ENCODE measurements around the gene KAZN. TPM values are rescaled to one million over a fixed set of nuclear protein-coding genes. Genes with fewer than 3 reads are reported as not detected.

The KAZN gene
- total and polyA plus RNA-seq, 2 donors (not counting 1 experiment from before 2014, with no cell fraction given) = 3.4 to 5.0 TPM

GRCh38 chr1:15013767-15014166 is 415.3 kb downstream of the KAZN start:
- Histone ChIP-seq H4K20me1 (ENCODE audit: control insufficient read depth, extremely low read depth, insufficient read depth, low read length) (no peaks in the 10 kb centered on the region), H3K4me3 (replicated peaks in 1 of 4; ENCODE audit: control extremely low read depth in 1 of 4, insufficient read depth in 1 of 4, low read depth in 3 of 4, low read length in 4 of 4) (no peak overlapping the region), H2AFZ (ENCODE audit: low read length) (no peak overlapping the region), H3K9me3 (ENCODE audit: control insufficient read depth, insufficient read depth, low read depth, low read length) (no peaks in the 10 kb centered on the region), H3K36me3 (ENCODE audit: control insufficient read depth, insufficient read depth, low read length) (no peaks in the 10 kb centered on the region), H3K79me2 (ENCODE audit: control insufficient read depth, insufficient read depth, low read length) (no peaks in the 10 kb centered on the region), H3K4me2 (ENCODE audit: extremely low read depth, insufficient read depth, low read length) (no peak overlapping the region), H3K9ac (ENCODE audit: insufficient read depth, low read length) (no peak overlapping the region), H3K4me1 (ENCODE audit: control insufficient read depth, extremely low read depth, insufficient read depth, low read length) (no peaks in the 10 kb centered on the region), H3K27ac (ENCODE audit: insufficient read depth, low read length) (no peak overlapping the region), H3K27me3 (ENCODE audit: control insufficient read depth, insufficient read depth, low read length) (no peaks in the 10 kb centered on the region)
- no peak for TF ChIP-seq CTCF (conservative IDR thresholded peaks at IDR 0.05 in 1 of 2, IDR thresholded peaks at IDR 0.05 in 1 of 2; ENCODE audit: low read depth in 1 of 2, low read length in 2 of 2)
- no peak for DNase-seq (ENCODE audit: low read depth in 2 of 2)

- no peaks in the 10 kb centered on the region for H3K9me3 ChIP-seq (ENCODE audit: control insufficient read depth, insufficient read depth, low read depth, low read length)
- H3K4me2 ChIP-seq (ENCODE audit: extremely low read depth, insufficient read depth, low read length) = no peak overlapping the region
- peak in 1 of 2 donors; percentile 35 for DNase-seq (ENCODE audit: low read depth in 2 of 2)
- H2AFZ ChIP-seq (ENCODE audit: low read length) = no peak overlapping the region
- H3K4me3 ChIP-seq (replicated peaks in 1 of 4; ENCODE audit: control extremely low read depth in 1 of 4, insufficient read depth in 1 of 4, low read depth in 3 of 4, low read length in 4 of 4) = no peak overlapping the region
- H4K20me1 ChIP-seq (ENCODE audit: control insufficient read depth, extremely low read depth, insufficient read depth, low read length) = no peaks in the 10 kb centered on the region
- TF ChIP-seq EZH2 (IDR thresholded peaks at IDR 0.05; ENCODE audit: low read length, missing control alignments) (no peak), CTCF (conservative IDR thresholded peaks at IDR 0.05 in 1 of 2, IDR thresholded peaks at IDR 0.05 in 1 of 2; ENCODE audit: low read depth in 1 of 2, low read length in 2 of 2) (no peak)
- no peak overlapping the region for H3K27ac ChIP-seq (ENCODE audit: insufficient read depth, low read length)
- no peaks in the 10 kb centered on the region for H3K27me3 ChIP-seq (ENCODE audit: control insufficient read depth, insufficient read depth, low read length)
- no peak overlapping the region for H3K9ac ChIP-seq (ENCODE audit: insufficient read depth, low read length)
- no peaks in the 10 kb centered on the region for H3K4me1 ChIP-seq (ENCODE audit: control insufficient read depth, extremely low read depth, insufficient read depth, low read length)
- H3K79me2 ChIP-seq (ENCODE audit: control insufficient read depth, insufficient read depth, low read length) = no peaks in the 10 kb centered on the region
- H3K36me3 ChIP-seq (ENCODE audit: control insufficient read depth, insufficient read depth, low read length) = no peaks in the 10 kb centered on the region
Observed at GRCh38 chr1:15014516-15014915, 416.0 kb downstream of the KAZN start.

DNA sequence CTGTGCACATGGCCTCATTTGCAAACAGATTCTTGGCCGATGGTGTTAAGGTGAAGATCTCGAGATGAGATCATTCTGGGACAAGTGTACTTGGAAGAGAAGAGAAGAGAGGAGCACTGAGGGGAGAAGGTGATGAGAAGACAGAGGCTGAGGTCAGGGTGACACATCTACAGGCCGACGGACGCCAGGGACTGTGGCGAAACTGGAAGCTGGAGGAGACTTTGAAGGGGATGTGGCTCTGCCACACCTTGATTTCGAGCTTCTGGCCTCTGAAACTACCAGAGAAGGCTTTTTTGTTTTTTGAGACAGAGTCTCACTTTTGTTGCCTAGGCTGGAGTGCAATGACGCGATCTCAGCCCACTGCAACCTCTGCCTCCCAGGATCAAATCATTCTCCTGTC is 417.5 kb downstream of the KAZN start:
- H3K4me3 ChIP-seq (replicated peaks in 1 of 4; ENCODE audit: control extremely low read depth in 1 of 4, insufficient read depth in 1 of 4, low read depth in 3 of 4, low read length in 4 of 4) = no peak overlapping the region
- H3K79me2 ChIP-seq (ENCODE audit: control insufficient read depth, insufficient read depth, low read length) = no peaks in the 10 kb centered on the region
- no peaks in the 10 kb centered on the region for H3K36me3 ChIP-seq (ENCODE audit: control insufficient read depth, insufficient read depth, low read length)
- H3K4me1 ChIP-seq (ENCODE audit: control insufficient read depth, extremely low read depth, insufficient read depth, low read length) = no peaks in the 10 kb centered on the region
- no peak overlapping the region for H3K4me2 ChIP-seq (ENCODE audit: extremely low read depth, insufficient read depth, low read length)
- DNase-seq (ENCODE audit: low read depth in 2 of 2) = no peak
- H3K9me3 ChIP-seq (ENCODE audit: control insufficient read depth, insufficient read depth, low read depth, low read length) = no peaks in the 10 kb centered on the region
- H3K9ac ChIP-seq (ENCODE audit: insufficient read depth, low read length) = no peak overlapping the region
- no peak overlapping the region for H3K27ac ChIP-seq (ENCODE audit: insufficient read depth, low read length)
- no peaks in the 10 kb centered on the region for H4K20me1 ChIP-seq (ENCODE audit: control insufficient read depth, extremely low read depth, insufficient read depth, low read length)
- H2AFZ ChIP-seq (ENCODE audit: low read length) = no peak overlapping the region
- TF ChIP-seq CTCF (conservative IDR thresholded peaks at IDR 0.05 in 1 of 2, IDR thresholded peaks at IDR 0.05 in 1 of 2; ENCODE audit: low read depth in 1 of 2, low read length in 2 of 2) (no peak), EZH2 (IDR thresholded peaks at IDR 0.05; ENCODE audit: low read length, missing control alignments) (no peak)
- H3K27me3 ChIP-seq (ENCODE audit: control insufficient read depth, insufficient read depth, low read length) = no peaks in the 10 kb centered on the region

Data from fibroblast of lung (primary cell).